ENCODE data around the gene RBM44. TPM values are rescaled to one million over a fixed set of nuclear protein-coding genes. Genes with fewer than 3 reads are reported as not detected.

Gene RBM44
- total RNA-seq, 2 donors from 2014 or later: 1.6 to 7.1 TPM

DNA sequence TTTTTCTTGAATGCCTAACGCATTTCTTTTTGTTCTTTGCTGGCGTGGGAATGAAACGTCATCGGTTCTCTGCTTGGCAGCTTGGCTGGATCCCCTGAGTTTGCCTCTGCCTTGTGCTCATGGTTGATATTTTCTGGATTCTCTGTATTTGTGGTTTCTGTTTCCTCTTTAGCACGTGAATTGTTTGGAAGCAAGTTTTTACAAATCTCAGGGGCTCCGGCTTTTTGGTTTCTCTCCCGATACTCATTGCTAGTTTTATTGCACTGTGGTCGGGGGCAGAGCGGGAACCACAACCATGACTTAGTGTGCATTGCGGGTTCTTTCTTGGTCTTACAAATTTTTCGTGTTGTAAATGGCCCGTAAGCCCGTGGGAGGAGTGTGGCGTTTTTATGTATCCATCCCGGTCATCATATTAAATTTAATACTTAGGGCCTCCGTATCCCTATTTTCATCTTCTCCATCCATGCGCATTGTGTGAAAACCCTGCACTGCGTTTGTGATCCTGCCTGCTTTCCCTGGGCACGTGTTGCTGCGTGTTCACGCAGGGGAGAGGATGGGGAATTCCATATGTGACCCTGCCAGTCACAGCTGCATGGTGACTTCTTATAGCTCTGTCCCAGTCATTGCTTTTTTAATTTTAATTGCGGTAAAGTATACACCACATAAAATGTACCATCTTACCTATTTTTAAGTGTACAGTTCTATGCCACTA, 70.2 kb downstream of the RBM44 start:
- DNase-seq (ENCODE audit: low spot score) (no peak), ATAC-seq (ENCODE audit: insufficient number of reproducible peaks, low FRiP score, low read depth) (no peak)
- Histone ChIP-seq H3K4me1 (ENCODE audit: control insufficient read depth in 1 of 2, low read depth in 2 of 2) (peaks cover 52 to 99% of the 10 kb centered on the region in 2 donors), H3K36me3 (no peaks in the 10 kb centered on the region), H3K27ac (peak overlapping the region; percentile 45 to 95), H3K9me3 (no peaks in the 10 kb centered on the region), H3K27me3 (replicated peaks; ENCODE audit: insufficient read depth) (no peaks in the 10 kb centered on the region), H3K4me3 (peak overlapping the region; percentile 5)
- TF ChIP-seq, protein P1, sequence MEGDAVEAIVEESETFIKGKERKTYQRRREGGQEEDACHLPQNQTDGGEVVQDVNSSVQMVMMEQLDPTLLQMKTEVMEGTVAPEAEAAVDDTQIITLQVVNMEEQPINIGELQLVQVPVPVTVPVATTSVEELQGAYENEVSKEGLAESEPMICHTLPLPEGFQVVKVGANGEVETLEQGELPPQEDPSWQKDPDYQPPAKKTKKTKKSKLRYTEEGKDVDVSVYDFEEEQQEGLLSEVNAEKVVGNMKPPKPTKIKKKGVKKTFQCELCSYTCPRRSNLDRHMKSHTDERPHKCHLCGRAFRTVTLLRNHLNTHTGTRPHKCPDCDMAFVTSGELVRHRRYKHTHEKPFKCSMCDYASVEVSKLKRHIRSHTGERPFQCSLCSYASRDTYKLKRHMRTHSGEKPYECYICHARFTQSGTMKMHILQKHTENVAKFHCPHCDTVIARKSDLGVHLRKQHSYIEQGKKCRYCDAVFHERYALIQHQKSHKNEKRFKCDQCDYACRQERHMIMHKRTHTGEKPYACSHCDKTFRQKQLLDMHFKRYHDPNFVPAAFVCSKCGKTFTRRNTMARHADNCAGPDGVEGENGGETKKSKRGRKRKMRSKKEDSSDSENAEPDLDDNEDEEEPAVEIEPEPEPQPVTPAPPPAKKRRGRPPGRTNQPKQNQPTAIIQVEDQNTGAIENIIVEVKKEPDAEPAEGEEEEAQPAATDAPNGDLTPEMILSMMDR (IDR thresholded peaks at IDR 0.05): no peak

DNA sequence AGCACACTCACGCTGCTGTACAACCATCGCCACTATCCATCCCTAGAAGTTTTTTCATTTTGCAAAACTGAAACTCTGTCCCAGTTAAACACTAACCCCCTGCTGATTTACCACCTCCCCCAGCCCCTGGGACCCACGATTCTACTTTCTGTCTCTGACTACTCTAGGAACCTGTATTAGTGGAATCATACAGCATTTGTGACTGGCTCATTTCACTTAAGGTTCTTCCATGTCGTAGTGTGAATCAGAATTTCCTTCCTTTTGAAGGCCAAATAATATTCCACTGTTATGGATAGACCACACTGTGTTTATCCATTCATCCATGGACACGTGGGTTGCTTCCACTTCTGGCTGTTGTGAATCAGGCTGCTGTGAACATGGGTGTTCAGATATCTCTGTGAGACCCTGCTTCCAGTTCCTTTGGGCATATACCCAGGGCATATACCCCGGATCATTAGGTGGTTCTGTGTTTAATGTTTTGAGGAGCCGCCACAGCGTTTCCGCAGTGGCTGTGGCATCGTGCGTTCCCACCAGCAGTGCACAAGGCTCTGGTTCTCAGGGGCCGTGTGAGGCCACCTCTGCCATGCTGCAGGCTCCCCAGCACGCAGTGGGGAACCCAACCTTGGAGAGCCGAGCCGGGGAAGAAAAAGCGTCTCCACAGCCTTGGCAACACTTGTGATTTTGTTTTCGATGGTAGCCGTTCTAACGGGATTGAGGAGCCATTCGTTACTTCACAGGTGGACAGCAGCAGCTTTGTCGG, 70.9 kb downstream of the RBM44 start:
- ATAC-seq (ENCODE audit: insufficient number of reproducible peaks, low FRiP score, low read depth): no peak
- peak overlapping the region; percentile 21 to 45 for H3K27ac ChIP-seq
- peaks cover 53 to 99% of the 10 kb centered on the region in 2 donors for H3K4me1 ChIP-seq (ENCODE audit: control insufficient read depth in 1 of 2, low read depth in 2 of 2)
- H3K9me3 ChIP-seq: no peaks in the 10 kb centered on the region
- no peaks in the 10 kb centered on the region for H3K27me3 ChIP-seq (replicated peaks; ENCODE audit: insufficient read depth)
- H3K4me3 ChIP-seq: no peak overlapping the region
- no peaks in the 10 kb centered on the region for H3K36me3 ChIP-seq
- TF ChIP-seq, protein P1 (IDR thresholded peaks at IDR 0.05): no peak
- DNase-seq (ENCODE audit: low spot score): no peak

DNA sequence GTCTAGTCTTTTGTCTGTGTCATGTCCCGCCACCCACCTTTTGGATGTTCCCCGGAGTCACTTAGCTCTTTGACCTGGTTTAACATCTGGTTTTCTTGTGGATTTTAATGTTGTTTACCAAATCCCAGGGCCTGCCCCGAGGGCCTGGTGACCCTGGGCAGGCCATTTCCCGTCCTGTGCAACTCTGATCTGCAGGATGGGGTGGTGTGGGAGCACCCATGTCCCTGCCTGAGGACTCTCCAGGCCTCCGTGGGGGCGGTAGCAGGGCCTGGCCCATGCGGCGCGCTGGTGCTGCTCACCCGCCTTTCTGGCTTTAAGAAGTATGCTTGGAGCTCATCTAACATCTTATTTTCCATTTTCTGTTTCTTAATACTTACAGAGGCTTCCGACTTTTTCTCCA, 71.5 kb downstream of the RBM44 start:
- Histone ChIP-seq H3K9me3 (no peaks in the 10 kb centered on the region), H3K27me3 (replicated peaks; ENCODE audit: insufficient read depth) (no peaks in the 10 kb centered on the region), H3K27ac (peak overlapping the region; percentile 21 to 45), H3K4me3 (no peak overlapping the region), H3K36me3 (no peaks in the 10 kb centered on the region), H3K4me1 (ENCODE audit: control insufficient read depth in 1 of 2, low read depth in 2 of 2) (peaks cover 55 to 99% of the 10 kb centered on the region in 2 donors)
- TF ChIP-seq, protein P1 (IDR thresholded peaks at IDR 0.05): no peak
- ATAC-seq (ENCODE audit: insufficient number of reproducible peaks, low FRiP score, low read depth) (no peak), DNase-seq (ENCODE audit: low spot score) (no peak)

GRCh38 chr2:237870754-237871651, 72.4 kb downstream of the RBM44 start:
- ATAC-seq (ENCODE audit: insufficient number of reproducible peaks, low FRiP score, low read depth): no peak
- Histone ChIP-seq H3K27ac (peak overlapping the region; percentile 21 to 45), H3K36me3 (no peaks in the 10 kb centered on the region), H3K27me3 (replicated peaks; ENCODE audit: insufficient read depth) (no peaks in the 10 kb centered on the region), H3K4me3 (no peak overlapping the region), H3K9me3 (no peaks in the 10 kb centered on the region), H3K4me1 (ENCODE audit: control insufficient read depth in 1 of 2, low read depth in 2 of 2) (peaks cover 50 to 99% of the 10 kb centered on the region in 2 donors)
- DNase-seq (ENCODE audit: low spot score): no peak
- TF ChIP-seq, protein P1 (IDR thresholded peaks at IDR 0.05): no peak

All from thoracic aorta (tissue), 2 donors.